IMR-90 (cell line): Measurements from ENCODE around the gene PAPPA. TPM values are rescaled to one million over a fixed set of nuclear protein-coding genes. Genes with fewer than 3 reads are reported as not detected.

Source experiments
- ATAC-seq: fragments of 200-7000 bp; cut with Tn5 transposase; 2 replicates; pipeline ENCODE4 v1.9.1; 2020; ENCODE audit warnings: low read depth, mild to moderate bottlenecking, moderate library complexity
- BruUV-seq: library from RNA; stranded (reverse); fragments of 400-500 nt; replicated peaks from 2 replicates; lab custom pipeline; 2021; lab: Mats Ljungman, UMichigan
- CTCF ChIA-PET: fragments of 300-600 bp; formaldehyde crosslinking; extraction: SDS; loops from one replicate; lab custom pipeline; 2021; ENCODE audit warnings: antibody characterized with exemption; lab: Yijun Ruan, JAX
- POLR2A ChIA-PET: fragments of 300-600 bp; sonication (Branson Sonifier 250); formaldehyde crosslinking; loops from one replicate; lab custom pipeline; 2022; ENCODE audit warnings: antibody characterized with exemption; ENCODE audit not compliant: unreplicated experiment; lab: Charles Lee
- DNase-seq: peaks from one replicate; pipeline ENCODE4 v3.0.0; 2013
- H2AFZ ChIP-seq: replicated peaks from 2 replicates; pipeline ENCODE3; 2013; ENCODE audit warnings: low read length, mild to moderate bottlenecking; ENCODE audit not compliant: poor library complexity
- H2AK5ac ChIP-seq: 2 replicates; pipeline ENCODE4 v1.6.1; 2013; ENCODE audit warnings: low read depth, low read length, inconsistent platforms
- H2AK9ac ChIP-seq: replicated peaks from 2 replicates; pipeline ENCODE3; 2013; ENCODE audit warnings: mild to moderate bottlenecking, low read depth, low read length, moderate library complexity; ENCODE audit not compliant: poor library complexity
- H2BK120ac ChIP-seq: 2 replicates; pipeline ENCODE4 v1.6.1; 2013; ENCODE audit warnings: low read depth, low read length, inconsistent platforms
- H2BK15ac ChIP-seq: 3 replicates; pipeline ENCODE4 v1.6.1; 2013; ENCODE audit warnings: low read depth, low read length, inconsistent platforms
- H2BK20ac ChIP-seq: 2 replicates; pipeline ENCODE4 v1.6.1; 2013; ENCODE audit warnings: low read depth, mild to moderate bottlenecking, inconsistent platforms, low read length, moderate library complexity
- H2BK5ac ChIP-seq: 2 replicates; pipeline ENCODE4 v1.6.1; 2013; ENCODE audit warnings: mild to moderate bottlenecking, low read depth, low read length, inconsistent platforms; ENCODE audit not compliant: poor library complexity, severe bottlenecking
- H3K14ac ChIP-seq: replicated peaks from 2 replicates; pipeline ENCODE4 v1.6.1; 2013; ENCODE audit warnings: low read depth, low read length, inconsistent platforms
- H3K18ac ChIP-seq: 2 replicates; pipeline ENCODE4 v1.6.1; 2013; ENCODE audit warnings: low read depth, low read length, control low read depth
- H3K23ac ChIP-seq: 2 replicates; pipeline ENCODE4 v1.6.1; 2013; ENCODE audit warnings: low read depth, low read length, inconsistent platforms
- H3K27ac ChIP-seq: 2 replicates; pipeline ENCODE4 v1.5.1; 2013; ENCODE audit warnings: mild to moderate bottlenecking, control low read depth, low read length; ENCODE audit not compliant: insufficient read depth
- H3K27me3 ChIP-seq: 2 replicates; pipeline ENCODE4 v1.6.1; 2013; ENCODE audit warnings: low read length; ENCODE audit not compliant: control insufficient read depth, insufficient read depth
- H3K36me3 ChIP-seq: 2 replicates; pipeline ENCODE4 v1.6.1; 2013; ENCODE audit warnings: low read length, mixed read lengths; ENCODE audit not compliant: control insufficient read depth, insufficient read depth
- H3K4ac ChIP-seq: 2 replicates; pipeline ENCODE4 v1.6.1; 2013; ENCODE audit warnings: low read depth, low read length, inconsistent platforms
- H3K4me1 ChIP-seq: 2 replicates; pipeline ENCODE4 v1.6.1; 2013; ENCODE audit warnings: low read length, mixed read lengths; ENCODE audit not compliant: control insufficient read depth, insufficient read depth
- H3K4me2 ChIP-seq: 2 replicates; pipeline ENCODE4 v1.6.1; 2013; ENCODE audit warnings: low read depth, mild to moderate bottlenecking, control low read depth, low read length, moderate library complexity
- H3K4me3 ChIP-seq: 2 replicates; pipeline ENCODE4 v1.5.1; 2013; ENCODE audit warnings: low read depth, mild to moderate bottlenecking, control low read depth, low read length, moderate library complexity; ENCODE audit not compliant: insufficient read depth
- H3K56ac ChIP-seq: 2 replicates; pipeline ENCODE4 v1.6.1; 2013; ENCODE audit warnings: low read length, inconsistent platforms; ENCODE audit not compliant: insufficient read depth; ENCODE audit errors: extremely low read depth
- H3K79me1 ChIP-seq, 2 experiments: 2 replicates each; pipeline ENCODE4 v1.6.1; 2013; ENCODE audit warnings: low read length in 2 of 2, inconsistent platforms in 1 of 2, low read depth in 1 of 2
- H3K9ac ChIP-seq: 2 replicates; pipeline ENCODE4 v1.6.1; 2013; ENCODE audit warnings: low read depth, low read length, control low read depth
- H3K9me1 ChIP-seq: 2 replicates; pipeline ENCODE4 v1.6.1; 2013; ENCODE audit warnings: low read length, inconsistent platforms; ENCODE audit not compliant: insufficient read depth
- H3K9me3 ChIP-seq: 2 replicates; pipeline ENCODE4 v1.6.1; 2013; ENCODE audit warnings: low read length; ENCODE audit not compliant: control insufficient read depth, insufficient read depth
- H4K20me1 ChIP-seq: 2 replicates; pipeline ENCODE4 v1.6.1; 2013; ENCODE audit warnings: low read length, inconsistent platforms; ENCODE audit not compliant: insufficient read depth
- H4K5ac ChIP-seq: 2 replicates; pipeline ENCODE4 v1.6.1; 2013; ENCODE audit warnings: mild to moderate bottlenecking, low read depth, low read length, control low read depth
- H4K8ac ChIP-seq, 2 experiments: 2 replicates each; pipeline ENCODE4 v1.6.1; 2013; ENCODE audit warnings: low read depth in 2 of 2, low read length in 2 of 2, control low read depth in 1 of 2, inconsistent platforms in 1 of 2
- H4K91ac ChIP-seq: 2 replicates; pipeline ENCODE4 v1.6.1; 2013; ENCODE audit warnings: low read depth, low read length, inconsistent platforms; ENCODE audit not compliant: insufficient read depth
- BHLHE40 ChIP-seq: fragments of 150-350 bp; IDR thresholded peaks from 2 replicates; pipeline ENCODE4 v1.6.1; 2016; ENCODE audit warnings: mild to moderate bottlenecking, low read depth, low read length
- CEBPB ChIP-seq: IDR thresholded peaks from 2 replicates; pipeline ENCODE4 v1.6.1; 2012; ENCODE audit warnings: low read depth, low read length, improper control_type of control experiment
- CHD1 ChIP-seq: IDR thresholded peaks from 2 replicates; pipeline ENCODE4 v1.6.1; 2012; ENCODE audit warnings: low read depth, low read length, improper control_type of control experiment
- CTCF ChIP-seq: conservative IDR thresholded peaks from 2 replicates; pipeline ENCODE4 v1.5.1; 2012; ENCODE audit warnings: mild to moderate bottlenecking, low read depth, low read length, improper control_type of control experiment
- ELK1 ChIP-seq: fragments of 150-350 bp; IDR thresholded peaks from 2 replicates; pipeline ENCODE4 v1.6.1; 2016; ENCODE audit warnings: low read depth, mild to moderate bottlenecking, low read length, moderate library complexity, borderline replicate concordance
- FOS ChIP-seq: fragments of 150-350 bp; IDR thresholded peaks from 2 replicates; pipeline ENCODE4 v1.6.1; 2016; ENCODE audit warnings: low read depth, low read length
- MAFK ChIP-seq: IDR thresholded peaks from 2 replicates; pipeline ENCODE4 v1.6.1; 2012; ENCODE audit warnings: low read depth, low read length, improper control_type of control experiment
- MAZ ChIP-seq: IDR thresholded peaks from 2 replicates; pipeline ENCODE4 v1.6.1; 2012; ENCODE audit warnings: low read depth, mild to moderate bottlenecking, low read length, improper control_type of control experiment, moderate library complexity, borderline replicate concordance
- MXI1 ChIP-seq: IDR thresholded peaks from 2 replicates; pipeline ENCODE4 v1.6.1; 2012; ENCODE audit warnings: low read depth, mild to moderate bottlenecking, low read length, moderate library complexity, borderline replicate concordance
- NFE2L2 ChIP-seq: fragments of 150-350 bp; IDR thresholded peaks from 2 replicates; pipeline ENCODE4 v1.6.1; 2016; ENCODE audit warnings: low read depth, mild to moderate bottlenecking, low read length
- POLR2A ChIP-seq: IDR thresholded peaks from 2 replicates; pipeline ENCODE4 v1.6.1; 2012; ENCODE audit warnings: mild to moderate bottlenecking, low read depth, low read length
- RAD21 ChIP-seq: IDR thresholded peaks from 2 replicates; pipeline ENCODE4 v1.6.1; 2012; ENCODE audit warnings: low read length, improper control_type of control experiment
- RCOR1 ChIP-seq: IDR thresholded peaks from 2 replicates; pipeline ENCODE4 v1.6.1; 2012; ENCODE audit warnings: mild to moderate bottlenecking, low read length, improper control_type of control experiment; ENCODE audit not compliant: insufficient replicate concordance
- RFX5 ChIP-seq: IDR thresholded peaks from 2 replicates; pipeline ENCODE4 v1.8.0; 2012; ENCODE audit warnings: low read depth, mild to moderate bottlenecking, low read length, moderate library complexity
- SMC3 ChIP-seq: fragments of 150-350 bp; IDR thresholded peaks from 2 replicates; pipeline ENCODE4 v1.6.1; 2016; ENCODE audit warnings: low read depth, mild to moderate bottlenecking, antibody characterized with exemption, low read length, moderate library complexity
- WGBS, 2 experiments: methylation state at CpG; one replicate each; pipeline versions ENCODE4 v1.1.5 to v1.1.7; 2013; ENCODE audit warnings: missing lambda C conversion rate in 2 of 2; ENCODE audit not compliant: insufficient read length in 1 of 2; ENCODE audit errors: extremely low coverage in 2 of 2; 5-methylcytosine and 5-hydroxymethylcytosine counted together
- dilution Hi-C: fragments of 300-500 bp; cut with HindIII; formaldehyde crosslinking; loops from one replicate; pipeline ENCODE4 v1.14.3; 2018; ENCODE audit warnings: low sequenced_read_pairs; ENCODE audit not compliant: unreplicated experiment
- in situ Hi-C: fragments of 300-500 bp; cut with MboI; formaldehyde crosslinking; loops from 3 replicates; pipeline ENCODE4 v1.14.3; 2019; ENCODE audit warnings: low sequenced_read_pairs, inconsistent platforms, mixed read lengths
- intact Hi-C: fragments of 100-400 bp; cut with micrococcal nuclease; formaldehyde crosslinking; loops from 2 replicates; pipeline ENCODE4 v1.10.0; 2022
- polyA plus RNA-seq, 3 experiments: library from polyadenylated mRNA; depleted of rRNA; stranded (reverse); fragments of >200 nt; gene quantifications; 2 replicates each; pipeline ENCODE4 v1.2.3, GENCODE V29; 2012; ENCODE audit warnings: low replicate concordance in 1 of 3
- total RNA-seq: library from RNA; depleted of rRNA; stranded (reverse); fragments of >200 nt; gene quantifications from 2 replicates; pipeline ENCODE4 v1.2.3, GENCODE V29; 2012
- TF ChIP-seq, protein P1 (sequence below): fragments of 150-350 bp; IDR thresholded peaks from 2 replicates; pipeline ENCODE4 v1.6.1; 2017; ENCODE audit warnings: mild to moderate bottlenecking, antibody characterized with exemption, low read length, low read depth

Gene PAPPA
- total and polyA plus RNA-seq, 2 of the 4 experiments (the other 2 are of a cell fraction), result 8.3 to 12.4 TPM

DNA sequence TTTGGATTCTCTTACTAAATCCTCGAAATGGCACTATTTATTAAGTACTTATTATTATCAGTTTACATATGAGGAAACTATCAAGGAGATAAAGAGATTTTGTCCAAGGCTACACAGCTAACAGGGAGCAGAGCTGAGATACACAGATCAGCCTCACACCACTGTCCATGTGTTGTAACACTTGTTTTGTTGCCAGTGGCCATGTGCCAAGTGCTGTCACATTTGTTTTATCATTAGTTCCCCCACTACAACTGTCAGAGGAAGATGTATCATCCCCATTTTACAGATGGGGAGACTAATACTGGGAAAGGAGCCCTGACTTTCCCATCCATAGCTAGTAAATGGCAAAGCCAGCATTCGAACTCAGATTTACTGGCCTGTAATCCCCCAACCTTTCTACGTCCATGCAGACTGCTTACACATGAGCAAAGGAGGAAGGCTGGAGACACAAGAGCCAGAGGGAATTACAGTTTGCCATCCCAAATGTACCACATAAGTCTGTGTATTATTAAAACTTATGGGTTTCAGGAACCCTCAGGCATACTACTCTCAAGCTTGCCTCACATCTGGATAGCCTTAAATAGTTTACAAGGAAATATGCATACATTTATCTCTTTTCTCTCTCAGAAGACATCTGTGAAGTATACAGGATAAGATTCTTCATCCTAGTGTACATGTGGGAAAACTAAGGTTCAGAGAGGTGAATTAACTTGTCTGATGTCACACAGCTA is 25.1 kb downstream of the PAPPA start:
- Histone ChIP-seq H3K23ac (no peak overlapping the region), H4K8ac (no peak overlapping the region), H2BK5ac (no peak overlapping the region), H4K5ac (no peak overlapping the region), H3K18ac (no peak overlapping the region), H3K9me3 (no peaks in the 10 kb centered on the region), H2BK20ac (no peak overlapping the region), H4K20me1 (peaks cover 57% of the 10 kb centered on the region), H3K4me2 (no peak overlapping the region), H3K27me3 (no peaks in the 10 kb centered on the region), H3K79me1 (peaks cover 28 to 57% of the 10 kb centered on the region in 2 experiments), H3K14ac (no peak overlapping the region), H2AK9ac (no peak overlapping the region), H3K4ac (no peak overlapping the region), H2AFZ (no peak overlapping the region), H3K9ac (no peak overlapping the region), H3K36me3 (peaks cover 30% of the 10 kb centered on the region), H3K4me1 (peaks cover 12% of the 10 kb centered on the region; the same call in 1 of the 2 replicates), H2BK120ac (no peak overlapping the region), H3K4me3 (no peak overlapping the region), H2AK5ac (no peak overlapping the region), H3K27ac (no peak overlapping the region), H2BK15ac (no peak overlapping the region), H4K91ac (no peak overlapping the region), H3K9me1 (peaks cover 9% of the 10 kb centered on the region; the same call in 1 of the 2 replicates), H3K56ac (no peak overlapping the region)
- in situ Hi-C loops, result no loop called here
- ATAC-seq (no peak), DNase-seq (no peak)
- TF ChIP-seq RAD21 (no peak), RFX5 (no peak), RCOR1 (no peak), SMC3 (no peak), CTCF (no peak), BHLHE40 (no peak), ELK1 (no peak), MXI1 (no peak), FOS (no peak), CHD1 (no peak), POLR2A (no peak), MAFK (no peak), NFE2L2 (no peak), CEBPB (no peak), MAZ (no peak)
- TF ChIP-seq, protein P1, sequence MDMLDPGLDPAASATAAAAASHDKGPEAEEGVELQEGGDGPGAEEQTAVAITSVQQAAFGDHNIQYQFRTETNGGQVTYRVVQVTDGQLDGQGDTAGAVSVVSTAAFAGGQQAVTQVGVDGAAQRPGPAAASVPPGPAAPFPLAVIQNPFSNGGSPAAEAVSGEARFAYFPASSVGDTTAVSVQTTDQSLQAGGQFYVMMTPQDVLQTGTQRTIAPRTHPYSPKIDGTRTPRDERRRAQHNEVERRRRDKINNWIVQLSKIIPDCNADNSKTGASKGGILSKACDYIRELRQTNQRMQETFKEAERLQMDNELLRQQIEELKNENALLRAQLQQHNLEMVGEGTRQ, result no peak
- ChIA-PET POLR2A (no interaction called here), CTCF (no interaction called here)
- no CpG with 5 or more reads among the region's 3 CpGs for WGBS, 2 experiments
- intact Hi-C loops, result no loop called here
- dilution Hi-C loops, result no loop called here
- BruUV-seq, result no TSS peak
